C4-2B (cell line): ENCODE results near the gene HIVEP2.
"Not testable (repeated sequence)": the region's sequence is repeated elsewhere in the genome, so short reads cannot be mapped to it uniquely, and the experiment has no call there.

Source experiments
- H3K27ac ChIP-seq: fragments of 450-650 bp; 2 replicates; pipeline ENCODE4 v1.5.1; 2017
- CTCF ChIP-seq: fragments of 450-650 bp; conservative IDR thresholded peaks from 2 replicates; pipeline ENCODE4 v1.5.1; 2017; ENCODE audit warnings: mild to moderate bottlenecking
- ZFX ChIP-seq: fragments of 450-650 bp; IDR thresholded peaks from 2 replicates; pipeline ENCODE4 v1.6.1; 2017

HIVEP2 gene

GRCh38 chr6:142945049-142945445 is at the start of gene HIVEP2:
Gene HIVEP2, minus strand, starts transcription at chr6:142945176. Its CDS starts 170,438 bp downstream, at chr6:142774738.
- TF ChIP-seq CTCF (no peak), ZFX (0 out of 2 replicates have a peak, but pooled peaks have one; percentile 51)
- peak within 1 kb of the TSS; percentile 88 for H3K27ac ChIP-seq

GRCh38 chr6:142993977-142994376 is 49.0 kb upstream of the HIVEP2 start:
- no peak for TF ChIP-seq ZFX
- no peak for TF ChIP-seq CTCF

GRCh38 chr6:142987490-142987889 is 42.5 kb upstream of the HIVEP2 start:
- H3K27ac ChIP-seq, result no peak overlapping the region
- TF ChIP-seq CTCF (no peak), ZFX (no peak)

More at GRCh38 chr6:142993977-142994376, 49.0 kb upstream of the HIVEP2 start:
- H3K27ac ChIP-seq, result no peak overlapping the region

GRCh38 chr6:142985281-142985680 is 40.3 kb upstream of the HIVEP2 start:
- H3K27ac ChIP-seq, result no peak overlapping the region
- TF ChIP-seq CTCF, result no peak
- TF ChIP-seq ZFX, result no peak

GRCh38 chr6:142984386-142984785 is 39.4 kb upstream of the HIVEP2 start:
- TF ChIP-seq ZFX (no peak), CTCF (no peak)
- H3K27ac ChIP-seq, result no peak overlapping the region

GRCh38 chr6:142975365-142975764 is 30.4 kb upstream of the HIVEP2 start:
- H3K27ac ChIP-seq, result no peak overlapping the region
- TF ChIP-seq CTCF (no peak), ZFX (no peak)

GRCh38 chr6:142970941-142971340 is 26.0 kb upstream of the HIVEP2 start:
- not testable (repeated sequence) for H3K27ac ChIP-seq

GRCh38 chr6:142968601-142969000 is 23.6 kb upstream of the HIVEP2 start:
- H3K27ac ChIP-seq, result no peak overlapping the region
- no peak for TF ChIP-seq ZFX
- TF ChIP-seq CTCF, result no peak
